ENCODE results near the gene CPNE5. TPM values are rescaled to one million over a fixed set of nuclear protein-coding genes. Genes with fewer than 3 reads are reported as not detected.
A peak's percentile ranks its signal among the peaks of the same experiment; 100 is the strongest.
"Not testable (repeated sequence)": the region's sequence is repeated elsewhere in the genome, so short reads cannot be mapped to it uniquely, and the experiment has no call there.

Gene CPNE5
- total RNA-seq, 1 donor: 0.81 TPM

GRCh38 chr6:36731622-36732310, 107.5 kb downstream of the CPNE5 start:
- no peak for DNase-seq (ENCODE audit: low read depth in 2 of 3, low spot score in 2 of 3)

GRCh38 chr6:36730424-36731380, 108.5 kb downstream of the CPNE5 start:
- no peak for DNase-seq (ENCODE audit: low read depth in 2 of 3, low spot score in 2 of 3)

GRCh38 chr6:36729161-36729524, 110.1 kb downstream of the CPNE5 start:
- no peak for DNase-seq (ENCODE audit: low read depth in 2 of 3, low spot score in 2 of 3)

GRCh38 chr6:36728289-36729160, 110.7 kb downstream of the CPNE5 start:
- DNase-seq (ENCODE audit: low read depth in 2 of 3, low spot score in 2 of 3): no peak

- no peak for DNase-seq (ENCODE audit: low read depth in 2 of 3, low spot score in 2 of 3)
Observed at GRCh38 chr6:36727505-36728021, 111.7 kb downstream of the CPNE5 start.

GRCh38 chr6:36725581-36725980, 113.7 kb downstream of the CPNE5 start:
- no peak for DNase-seq (ENCODE audit: low read depth in 2 of 3, low spot score in 2 of 3)

- DNase-seq (ENCODE audit: low read depth in 2 of 3, low spot score in 2 of 3): peak in 2 of 3 donors; percentile 20 to 56
Observed at GRCh38 chr6:36724514-36725390, 114.5 kb downstream of the CPNE5 start.

GRCh38 chr6:36723992-36724391, 115.3 kb downstream of the CPNE5 start:
- not testable (repeated sequence) for DNase-seq (ENCODE audit: low read depth in 2 of 3, low spot score in 2 of 3)

- DNase-seq (ENCODE audit: low read depth in 2 of 3, low spot score in 2 of 3): no peak
Observed at GRCh38 chr6:36722879-36723278, 116.4 kb downstream of the CPNE5 start.

GRCh38 chr6:36722365-36722764, 116.9 kb downstream of the CPNE5 start:
- no peak for DNase-seq (ENCODE audit: low read depth in 2 of 3, low spot score in 2 of 3)

GRCh38 chr6:36721369-36722140, 117.7 kb downstream of the CPNE5 start:
- no peak for DNase-seq (ENCODE audit: low read depth in 2 of 3, low spot score in 2 of 3)

- no peak for DNase-seq (ENCODE audit: low read depth in 2 of 3, low spot score in 2 of 3)
Observed at GRCh38 chr6:36720251-36721141, 118.7 kb downstream of the CPNE5 start.

- no peak for DNase-seq (ENCODE audit: low read depth in 2 of 3, low spot score in 2 of 3)
Observed at GRCh38 chr6:36719126-36719525, 120.1 kb downstream of the CPNE5 start.

GRCh38 chr6:36718560-36718959, 120.7 kb downstream of the CPNE5 start:
- DNase-seq (ENCODE audit: low read depth in 2 of 3, low spot score in 2 of 3): no peak

- DNase-seq (ENCODE audit: low read depth in 2 of 3, low spot score in 2 of 3): no peak
Observed at GRCh38 chr6:36717871-36718540, 121.2 kb downstream of the CPNE5 start.

- DNase-seq (ENCODE audit: low read depth in 2 of 3, low spot score in 2 of 3): no peak
Observed at GRCh38 chr6:36717231-36717825, 121.9 kb downstream of the CPNE5 start.

GRCh38 chr6:36716476-36717093, 122.7 kb downstream of the CPNE5 start:
- no peak for DNase-seq (ENCODE audit: low read depth in 2 of 3, low spot score in 2 of 3)

Data from hematopoietic multipotent progenitor cell (in vitro differentiated cells).